Esophagus muscularis mucosa (tissue), 4 donors: ENCODE results near the gene USP28. TPM values are rescaled to one million over a fixed set of nuclear protein-coding genes. Genes with fewer than 3 reads are reported as not detected.

Experiments
- DNase-seq: peaks from one replicate; pipeline ENCODE4 v3.0.0-alpha.2; 2017; ENCODE audit errors: extremely low spot score
- H3K27ac ChIP-seq, 4 donors: fragments of 200-600 bp; sonication (generic); replicated peaks in 1 of 4; 1 replicate in 3 of 4; 2 replicates in 1 of 4; pipeline ENCODE4 v1.5.1; 2016 to 2019; ENCODE audit warnings: mild to moderate bottlenecking in 1 of 4
- H3K27me3 ChIP-seq, 4 donors: fragments of 200-600 bp; sonication (generic); one replicate each; pipeline versions ENCODE4 v1.5.1 to v1.6.0; 2016 to 2019
- H3K36me3 ChIP-seq, 4 donors: fragments of 200-600 bp; sonication (generic); one replicate each; pipeline ENCODE4 v1.5.1; 2016 to 2019
- H3K4me1 ChIP-seq, 4 donors: fragments of 200-600 bp; sonication (generic); one replicate each; pipeline ENCODE4 v1.5.1; 2016 to 2019
- H3K4me3 ChIP-seq, 4 donors: fragments of 200-600 bp; sonication (generic); 1 replicate in 2 of 4; 2 replicates in 2 of 4; pipeline ENCODE4 v1.5.1; 2016 to 2019; ENCODE audit warnings: mild to moderate bottlenecking in 4 of 4, moderate library complexity in 1 of 4
- H3K9me3 ChIP-seq, 4 donors: fragments of 200-600 bp; sonication (generic); 1 replicate in 3 of 4; 2 replicates in 1 of 4; pipeline ENCODE4 v1.5.1; 2016 to 2019
- EP300 ChIP-seq: sonication (generic); formaldehyde crosslinking; IDR thresholded peaks from one replicate; pipeline ENCODE4 v1.6.1; 2017; ENCODE audit warnings: antibody characterized with exemption
- POLR2A ChIP-seq: fragments of 450-650 bp; IDR thresholded peaks from one replicate; pipeline ENCODE4 v1.6.1; 2017; ENCODE audit warnings: antibody characterized with exemption, moderate library complexity, mild to moderate bottlenecking, low read depth
- POLR2AphosphoS5 ChIP-seq, 2 donors: sonication (generic); formaldehyde crosslinking; IDR thresholded peaks; one replicate each; pipeline ENCODE4 v1.6.1; 2017; ENCODE audit warnings: antibody characterized with exemption in 2 of 2
- WGBS: methylation state at CpG from one replicate; pipeline ENCODE4 v1.1.5; 2018; 5-methylcytosine and 5-hydroxymethylcytosine counted together
- intact Hi-C: fragments of 100-400 bp; cut with DNase I; formaldehyde crosslinking; loops from one replicate; pipeline ENCODE4 v1.15.1; 2023
- total RNA-seq, 4 donors: library from RNA; depleted of rRNA; stranded (reverse); fragments of >200 nt; gene quantifications; one replicate each; pipeline versions ENCODE4 v1.1.0 to v1.2.1, GENCODE V29; 2016
- TF ChIP-seq, protein P1 (sequence below), 3 experiments: fragments of 200-600 bp in 2 of 3; fragments of 450-650 bp in 1 of 3; sonication (generic) in 2 of 3; IDR thresholded peaks; one replicate each; pipeline ENCODE4 v1.5.1; 2017 to 2019; ENCODE audit warnings: antibody characterized with exemption in 3 of 3, mild to moderate bottlenecking in 2 of 3, moderate library complexity in 1 of 3

USP28 gene
- total RNA-seq, 4 donors from 2014 or later = 25.2 to 45.9 (median 35.3) TPM

DNA sequence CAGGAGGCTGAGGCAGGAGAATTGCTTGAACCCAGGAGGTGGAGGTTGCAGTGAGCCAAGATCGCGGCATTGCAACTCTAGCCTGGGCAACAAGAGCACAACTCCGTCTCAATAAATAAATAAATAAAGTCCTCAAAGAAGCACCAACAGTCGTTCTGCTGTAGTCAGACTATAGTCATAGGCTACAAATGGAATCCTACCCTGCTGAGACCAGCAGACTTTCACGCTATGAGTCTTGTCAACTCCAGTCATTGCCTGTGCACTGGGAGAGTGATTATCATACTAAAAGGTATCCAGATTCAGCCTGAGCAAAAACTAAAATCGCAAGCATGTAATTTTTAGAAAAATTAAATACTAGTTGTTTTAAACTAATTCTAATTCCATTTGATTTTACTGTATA, 19.6 kb downstream of the USP28 start:
- Histone ChIP-seq H3K27me3 (no peaks in the 10 kb centered on the region), H3K4me1 (peaks cover 4 to 15% (median 10%) of the 10 kb centered on the region in 4 donors), H3K4me3 (no peak overlapping the region), H3K27ac (no peak overlapping the region), H3K36me3 (peaks cover 13 to 23% (median 20%) of the 10 kb centered on the region in 4 donors), H3K9me3 (no peaks in the 10 kb centered on the region)
- no peak for DNase-seq
- intact Hi-C loops = no loop called here
- WGBS = 92% methylated on average over 6 of the region's 6 CpGs
- TF ChIP-seq POLR2A (no peak), EP300 (no peak), POLR2AphosphoS5 (IDR thresholded peaks at IDR 0.05) (no peak)
- TF ChIP-seq, protein P1, sequence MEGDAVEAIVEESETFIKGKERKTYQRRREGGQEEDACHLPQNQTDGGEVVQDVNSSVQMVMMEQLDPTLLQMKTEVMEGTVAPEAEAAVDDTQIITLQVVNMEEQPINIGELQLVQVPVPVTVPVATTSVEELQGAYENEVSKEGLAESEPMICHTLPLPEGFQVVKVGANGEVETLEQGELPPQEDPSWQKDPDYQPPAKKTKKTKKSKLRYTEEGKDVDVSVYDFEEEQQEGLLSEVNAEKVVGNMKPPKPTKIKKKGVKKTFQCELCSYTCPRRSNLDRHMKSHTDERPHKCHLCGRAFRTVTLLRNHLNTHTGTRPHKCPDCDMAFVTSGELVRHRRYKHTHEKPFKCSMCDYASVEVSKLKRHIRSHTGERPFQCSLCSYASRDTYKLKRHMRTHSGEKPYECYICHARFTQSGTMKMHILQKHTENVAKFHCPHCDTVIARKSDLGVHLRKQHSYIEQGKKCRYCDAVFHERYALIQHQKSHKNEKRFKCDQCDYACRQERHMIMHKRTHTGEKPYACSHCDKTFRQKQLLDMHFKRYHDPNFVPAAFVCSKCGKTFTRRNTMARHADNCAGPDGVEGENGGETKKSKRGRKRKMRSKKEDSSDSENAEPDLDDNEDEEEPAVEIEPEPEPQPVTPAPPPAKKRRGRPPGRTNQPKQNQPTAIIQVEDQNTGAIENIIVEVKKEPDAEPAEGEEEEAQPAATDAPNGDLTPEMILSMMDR (IDR thresholded peaks at IDR 0.05) = no peak

DNA sequence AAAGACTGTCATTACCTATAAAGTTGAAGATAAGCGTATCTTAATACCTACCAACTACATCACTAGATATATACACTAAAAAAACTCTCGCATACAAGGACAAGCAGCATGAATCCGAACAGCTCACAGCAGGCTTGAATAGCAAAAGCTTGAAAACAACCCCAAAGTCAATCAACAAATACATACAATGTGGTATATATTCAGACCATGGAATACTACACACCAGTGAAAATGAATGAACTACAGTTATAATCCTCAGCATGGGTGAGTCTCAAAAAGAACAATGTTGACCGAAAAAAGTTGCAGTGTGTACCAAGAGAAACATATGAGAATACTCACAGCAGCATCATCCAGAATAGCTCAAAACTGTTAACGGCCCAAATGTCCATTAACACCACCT, 25.2 kb downstream of the USP28 start:
- Histone ChIP-seq H3K36me3 (peaks cover 18 to 52% (median 38%) of the 10 kb centered on the region in 4 donors), H3K27ac (no peak overlapping the region), H3K4me1 (peaks cover 3 to 11% (median 9%) of the 10 kb centered on the region in 4 donors), H3K9me3 (no peaks in the 10 kb centered on the region), H3K4me3 (no peak overlapping the region), H3K27me3 (no peaks in the 10 kb centered on the region)
- WGBS = 93% methylated on average over 5 of the region's 5 CpGs
- intact Hi-C loops = no loop called here
- TF ChIP-seq, protein P1 (IDR thresholded peaks at IDR 0.05) = no peak
- TF ChIP-seq POLR2AphosphoS5 (IDR thresholded peaks at IDR 0.05) (no peak), EP300 (no peak), POLR2A (no peak)
- no peak for DNase-seq

DNA sequence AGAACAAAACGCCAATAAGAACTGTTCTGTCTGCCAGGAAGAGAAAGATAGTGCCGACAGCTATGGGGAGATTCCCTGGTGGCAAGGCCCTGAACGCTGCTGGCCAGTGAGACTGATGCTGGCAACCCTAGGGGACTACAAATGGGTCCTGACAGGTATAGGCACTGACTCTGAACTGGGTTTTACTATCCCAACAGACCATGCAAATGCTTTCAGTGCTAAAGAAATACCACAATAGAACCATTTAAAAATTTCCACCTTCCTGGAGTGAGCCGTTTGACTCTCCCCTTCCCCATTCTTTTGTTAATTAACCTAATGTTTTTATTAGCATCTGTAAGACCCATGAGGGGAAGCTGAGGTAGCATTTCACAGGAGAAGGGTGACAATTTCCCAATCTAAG, 25.7 kb downstream of the USP28 start:
- WGBS = 67% methylated on average over 4 of the region's 4 CpGs
- Histone ChIP-seq H3K27me3 (no peaks in the 10 kb centered on the region), H3K9me3 (no peaks in the 10 kb centered on the region), H3K27ac (no peak overlapping the region), H3K4me3 (no peak overlapping the region), H3K4me1 (peaks cover 3 to 8% (median 5%) of the 10 kb centered on the region in 4 donors), H3K36me3 (peaks cover 18 to 56% (median 38%) of the 10 kb centered on the region in 4 donors)
- no peak for DNase-seq
- TF ChIP-seq EP300 = no peak
- no peak for TF ChIP-seq POLR2AphosphoS5 (IDR thresholded peaks at IDR 0.05)
- TF ChIP-seq POLR2A = no peak
- TF ChIP-seq, protein P1 (IDR thresholded peaks at IDR 0.05) = no peak
- intact Hi-C loops = no loop called here

DNA sequence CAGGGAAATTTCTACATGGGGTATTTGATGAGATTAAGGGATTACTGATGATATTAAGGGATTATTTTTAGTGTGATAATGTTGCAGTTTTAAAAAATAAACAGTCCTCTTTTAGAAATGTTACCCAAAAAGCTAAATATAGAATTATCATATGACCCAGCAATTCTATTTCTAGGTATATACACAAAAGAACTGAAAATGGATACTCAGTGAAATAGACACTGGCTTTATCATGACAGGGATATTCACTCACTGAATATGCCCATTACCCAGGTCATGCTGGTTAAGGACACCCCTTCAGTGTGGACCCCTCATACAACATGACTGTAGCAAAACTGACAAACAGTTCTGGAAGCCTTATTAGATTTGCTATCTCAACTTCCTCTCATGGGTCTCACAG, 27.8 kb downstream of the USP28 start:
- Histone ChIP-seq H3K4me1 (peaks cover 0 to 3% (median 0%) of the 10 kb centered on the region in 4 donors), H3K36me3 (peaks cover 17 to 57% (median 39%) of the 10 kb centered on the region in 4 donors), H3K27me3 (no peaks in the 10 kb centered on the region), H3K27ac (no peak overlapping the region), H3K4me3 (no peak overlapping the region), H3K9me3 (no peaks in the 10 kb centered on the region)
- intact Hi-C loops = no loop called here
- no peak for TF ChIP-seq EP300
- TF ChIP-seq POLR2A = no peak
- TF ChIP-seq POLR2AphosphoS5 (IDR thresholded peaks at IDR 0.05) = no peak
- TF ChIP-seq, protein P1 (IDR thresholded peaks at IDR 0.05) = no peak
- no peak for DNase-seq

DNA sequence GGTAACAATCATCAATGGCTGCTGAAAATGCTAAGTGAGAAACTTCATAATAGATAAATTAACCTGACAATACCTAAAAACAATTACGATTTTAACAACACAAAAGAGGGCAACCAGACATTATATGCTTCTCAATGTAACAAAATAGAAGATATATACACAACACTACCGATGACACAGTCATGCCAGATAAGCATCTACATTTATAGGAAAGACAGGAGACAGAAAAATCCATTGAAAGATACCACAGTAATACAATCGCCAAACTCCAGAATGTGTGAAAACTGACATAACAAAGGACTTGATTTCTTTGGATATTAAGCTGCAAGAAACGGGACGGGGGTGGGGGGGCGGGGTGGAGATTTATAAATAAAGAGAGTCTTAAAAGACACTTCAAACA, 28.3 kb downstream of the USP28 start:
- Histone ChIP-seq H3K36me3 (peaks cover 14 to 52% (median 35%) of the 10 kb centered on the region in 4 donors), H3K27ac (no peak overlapping the region), H3K9me3 (no peaks in the 10 kb centered on the region), H3K4me1 (peaks cover 0 to 3% (median 0%) of the 10 kb centered on the region in 4 donors), H3K4me3 (no peak overlapping the region), H3K27me3 (no peaks in the 10 kb centered on the region)
- 81% methylated on average over 6 of the region's 6 CpGs for WGBS
- DNase-seq = no peak
- intact Hi-C loops = no loop called here
- TF ChIP-seq POLR2AphosphoS5 (IDR thresholded peaks at IDR 0.05) (no peak), EP300 (no peak), POLR2A (no peak)
- TF ChIP-seq, protein P1 (IDR thresholded peaks at IDR 0.05) = no peak
